Activated CD4-positive, alpha-beta T cell treated with anti-CD3 and anti-CD28 coated beads, Interleukin-2, amount 50 U/mL, for 24 hours (primary cell): ENCODE measurements around the gene ANKRD1.

Experiments
- DNase-seq, 2 donors: peaks; one replicate each; pipeline ENCODE4 v3.0.0-alpha.2; 2020; ENCODE audit warnings: low read depth in 1 of 2, low spot score in 1 of 2

Gene ANKRD1

DNA sequence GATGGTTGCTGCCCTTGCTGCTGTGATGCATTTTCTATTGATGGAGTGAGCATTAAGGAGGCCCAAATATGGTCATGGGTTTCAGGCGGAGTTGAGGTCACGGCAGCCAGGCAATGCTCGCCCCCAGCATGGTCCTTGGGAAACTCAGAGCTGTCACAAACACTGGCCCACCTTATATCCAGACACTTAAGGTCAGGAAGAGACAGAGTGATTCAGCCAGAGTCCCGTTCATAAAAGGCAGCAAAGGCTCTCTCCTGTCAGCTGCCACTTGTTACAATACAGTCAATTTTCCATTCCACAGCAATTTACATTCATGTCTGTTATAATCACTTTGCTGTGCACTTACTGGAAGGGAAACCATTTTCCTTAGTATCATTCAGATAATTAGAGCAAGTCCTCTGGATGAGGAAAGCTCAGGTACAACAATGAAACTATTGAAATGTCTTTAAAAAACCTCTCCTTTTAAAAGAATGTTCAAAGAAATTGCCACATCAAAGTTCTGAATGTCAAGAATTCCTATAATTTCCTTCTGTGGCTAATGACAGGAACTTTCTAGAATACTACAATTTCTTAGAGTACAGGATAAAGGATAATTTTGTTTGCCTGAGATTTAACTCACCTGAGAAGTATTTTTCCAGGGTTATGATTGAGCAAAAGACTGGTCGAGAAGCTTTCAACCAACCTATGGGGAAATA is 14.8 kb upstream of the ANKRD1 start:
- no peak for DNase-seq

GRCh38 chr10:90930971-90931871 is 10.3 kb upstream of the ANKRD1 start:
- no peak for DNase-seq

GRCh38 chr10:90930070-90930837 is 9.4 kb upstream of the ANKRD1 start:
- no peak for DNase-seq

- DNase-seq, result no peak
Measured at GRCh38 chr10:90929179-90929578, 8.3 kb upstream of the ANKRD1 start.

GRCh38 chr10:90927293-90927692 is 6.4 kb upstream of the ANKRD1 start:
- DNase-seq, result no peak

GRCh38 chr10:90925079-90926029 is 4.5 kb upstream of the ANKRD1 start:
- no peak for DNase-seq

GRCh38 chr10:90924552-90924951 is 3.7 kb upstream of the ANKRD1 start:
- DNase-seq, result no peak

- DNase-seq, result no peak
Measured at GRCh38 chr10:90923111-90923731, 2.3 kb upstream of the ANKRD1 start.

GRCh38 chr10:90921906-90922305 is 1.0 kb upstream of the ANKRD1 start:
- no peak for DNase-seq

DNA sequence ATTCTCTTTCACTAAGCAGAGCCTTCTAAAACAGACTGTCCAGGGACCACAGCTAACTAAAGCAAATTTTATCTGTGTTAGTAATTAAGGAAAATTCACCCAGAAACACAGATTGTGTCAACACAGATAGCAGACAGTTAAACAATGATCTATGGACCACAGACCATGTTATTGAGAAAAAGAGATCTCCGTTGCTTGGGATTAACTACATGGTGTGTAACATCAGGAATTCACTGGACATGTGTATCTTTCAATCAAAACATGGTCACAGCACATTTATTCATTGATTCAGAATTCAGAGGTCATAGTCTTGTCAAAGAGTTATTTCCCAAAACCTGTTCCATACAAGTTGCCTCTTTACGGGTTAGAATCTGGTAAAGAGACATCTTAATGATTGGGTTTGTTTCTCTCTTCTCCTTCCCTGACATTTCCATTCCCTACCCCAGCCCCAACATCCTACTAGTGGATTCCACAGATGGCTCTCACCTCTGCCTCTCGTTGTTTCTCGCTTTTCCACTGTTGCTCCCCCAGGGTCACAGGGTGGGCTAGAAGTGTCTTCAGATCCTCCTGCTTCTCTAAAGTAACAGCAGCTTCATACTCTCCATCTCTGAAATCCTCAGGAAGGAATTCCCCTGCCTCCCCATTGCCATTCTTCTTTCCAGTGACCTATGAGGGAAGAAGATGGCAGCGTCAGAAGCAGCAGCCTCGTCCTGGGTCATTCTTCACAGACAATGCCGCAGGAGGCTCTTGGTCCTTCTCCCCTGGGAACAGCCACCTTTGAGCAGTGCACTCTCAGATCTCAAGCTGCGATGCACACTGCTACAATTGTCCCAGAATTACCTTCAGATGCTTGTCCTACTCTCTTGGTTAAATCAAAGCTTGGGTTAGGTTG is 958 bp downstream of the ANKRD1 start:
- DNase-seq, result no peak

DNA sequence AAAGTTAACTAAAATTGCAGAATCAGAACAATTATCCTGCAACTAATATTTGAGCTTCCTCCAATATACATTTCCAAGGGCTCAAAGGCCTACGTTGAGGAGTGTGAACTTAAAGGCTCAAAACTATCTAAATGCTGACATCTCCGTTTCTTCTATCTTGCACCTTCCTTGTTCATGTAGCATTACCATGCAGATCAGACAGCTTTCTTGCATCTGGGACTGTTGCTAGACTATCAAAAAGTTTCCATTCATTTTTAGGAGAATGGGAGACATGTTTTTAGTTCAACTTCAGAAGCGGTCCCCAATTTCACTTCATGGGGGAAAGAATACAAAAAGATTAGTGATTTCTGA is 2.9 kb downstream of the ANKRD1 start:
- no peak for DNase-seq

DNA sequence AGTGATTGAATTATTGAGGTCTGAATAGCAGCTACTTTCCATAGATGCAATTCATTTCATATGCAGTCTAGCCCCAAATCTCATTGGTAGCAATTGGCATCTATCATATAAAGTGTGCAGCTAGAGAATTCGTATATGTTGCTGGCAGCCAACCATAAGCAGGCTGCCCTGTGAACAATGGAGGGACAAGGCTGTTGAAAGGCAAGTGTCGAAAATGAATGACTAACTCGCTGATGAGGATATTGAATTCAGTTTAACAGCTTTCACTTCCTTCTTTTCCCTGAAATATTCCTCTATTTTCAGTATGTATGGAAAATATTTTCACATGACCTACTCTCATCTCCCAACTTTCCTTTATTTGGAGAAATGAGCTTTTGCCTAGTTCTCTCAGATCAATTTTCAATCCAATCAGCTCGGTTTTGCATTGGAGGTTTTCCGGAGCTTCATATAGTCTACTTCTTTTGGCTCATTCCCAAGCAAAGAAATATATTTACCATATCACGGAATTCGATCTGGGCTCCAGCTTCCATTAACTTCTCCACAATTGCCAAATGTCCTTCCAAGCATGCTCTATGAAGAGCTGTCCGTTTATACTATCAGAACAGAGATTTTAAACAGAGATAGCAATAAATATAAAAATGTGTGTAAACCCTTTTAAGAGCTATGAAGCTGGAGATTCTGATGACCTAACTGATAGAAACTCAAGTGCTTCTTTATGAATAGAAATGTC is 3.5 kb downstream of the ANKRD1 start:
- DNase-seq, result no peak

GRCh38 chr10:90916392-90917237 is 4.3 kb downstream of the ANKRD1 start:
- DNase-seq, result no peak

- no peak for DNase-seq
Measured at GRCh38 chr10:90915766-90916075, 5.2 kb downstream of the ANKRD1 start.

GRCh38 chr10:90914992-90915765 is 5.7 kb downstream of the ANKRD1 start:
- no peak for DNase-seq

GRCh38 chr10:90913774-90914420 is 7.0 kb downstream of the ANKRD1 start:
- DNase-seq, result no peak
